KMS-11 (cell line): ENCODE measurements around the gene BMP2.

Source experiments
- H2AFZ ChIP-seq: fragments of 200-600 bp; sonication (generic); 2 replicates; pipeline ENCODE4 v1.6.1; 2016; ENCODE audit warnings: antibody characterized with exemption, mixed run types, low read depth
- H3K27ac ChIP-seq: fragments of 200-600 bp; sonication (generic); 2 replicates; pipeline ENCODE4 v1.6.1; 2016; ENCODE audit warnings: mild to moderate bottlenecking, mixed run types
- H3K27me3 ChIP-seq: fragments of 200-600 bp; sonication (generic); 2 replicates; pipeline ENCODE4 v1.6.1; 2017; ENCODE audit warnings: mild to moderate bottlenecking, low read depth, mixed run types, moderate library complexity; ENCODE audit not compliant: insufficient read depth
- H3K36me3 ChIP-seq: fragments of 200-600 bp; sonication (generic); 2 replicates; pipeline ENCODE4 v1.6.1; 2017; ENCODE audit warnings: mild to moderate bottlenecking, mixed run types; ENCODE audit not compliant: insufficient read depth
- H3K4me1 ChIP-seq: fragments of 200-600 bp; sonication (generic); 2 replicates; pipeline ENCODE4 v1.6.1; 2016; ENCODE audit warnings: mild to moderate bottlenecking, low read depth, mixed run types; ENCODE audit not compliant: poor library complexity, severe bottlenecking
- H3K4me2 ChIP-seq: fragments of 200-600 bp; sonication (generic); 2 replicates; pipeline ENCODE4 v1.7.0; 2016; ENCODE audit warnings: mild to moderate bottlenecking, mixed run types
- H3K4me3 ChIP-seq: fragments of 200-600 bp; sonication (generic); IDR thresholded peaks from 2 replicates; pipeline ENCODE4 v1.6.1; 2017; ENCODE audit warnings: low read depth, low read length, mixed read lengths; ENCODE audit not compliant: insufficient read depth
- H3K79me2 ChIP-seq: fragments of 200-600 bp; sonication (generic); 2 replicates; pipeline ENCODE4 v1.6.1; 2016; ENCODE audit warnings: low read depth, mixed run types; ENCODE audit not compliant: insufficient read depth
- H3K9ac ChIP-seq: fragments of 200-600 bp; sonication (generic); 2 replicates; pipeline ENCODE4 v1.6.1; 2016; ENCODE audit warnings: mild to moderate bottlenecking, mixed run types
- H4K20me1 ChIP-seq: fragments of 200-600 bp; sonication (generic); 2 replicates; pipeline ENCODE4 v1.6.1; 2016; ENCODE audit warnings: mild to moderate bottlenecking, mixed run types; ENCODE audit not compliant: insufficient read depth
- CTCF ChIP-seq: fragments of 200-600 bp; sonication (generic); conservative IDR thresholded peaks from 2 replicates; pipeline ENCODE4 v1.6.1; 2017; ENCODE audit warnings: low read depth, mild to moderate bottlenecking, antibody characterized with exemption, low read length, moderate library complexity, mixed read lengths

BMP2 gene

GRCh38 chr20:6783752-6784151 lies 16.3 kb downstream of the BMP2 start:
- H3K36me3 ChIP-seq: no peaks in the 10 kb centered on the region
- no peak overlapping the region for H3K27ac ChIP-seq
- no peaks in the 10 kb centered on the region for H3K4me1 ChIP-seq
- no peaks in the 10 kb centered on the region for H3K27me3 ChIP-seq
- H2AFZ ChIP-seq: no peak overlapping the region
- H3K4me3 ChIP-seq: no peak overlapping the region
- no peaks in the 10 kb centered on the region for H3K79me2 ChIP-seq
- no peak overlapping the region for H3K9ac ChIP-seq
- TF ChIP-seq CTCF: no peak
- no peak overlapping the region for H3K4me2 ChIP-seq
- no peaks in the 10 kb centered on the region for H4K20me1 ChIP-seq

GRCh38 chr20:6784210-6784631 lies 16.7 kb downstream of the BMP2 start:
- no peak overlapping the region for H3K4me2 ChIP-seq
- no peaks in the 10 kb centered on the region for H3K36me3 ChIP-seq
- no peaks in the 10 kb centered on the region for H3K27me3 ChIP-seq
- no peaks in the 10 kb centered on the region for H4K20me1 ChIP-seq
- H3K9ac ChIP-seq: no peak overlapping the region
- no peak overlapping the region for H3K4me3 ChIP-seq
- no peaks in the 10 kb centered on the region for H3K4me1 ChIP-seq
- no peak overlapping the region for H2AFZ ChIP-seq
- no peak for TF ChIP-seq CTCF
- no peak overlapping the region for H3K27ac ChIP-seq
- no peaks in the 10 kb centered on the region for H3K79me2 ChIP-seq

- Histone ChIP-seq H3K4me2 (no peak overlapping the region), H3K36me3 (no peaks in the 10 kb centered on the region), H2AFZ (no peak overlapping the region)
Observed at GRCh38 chr20:6784767-6785166, 17.3 kb downstream of the BMP2 start.

GRCh38 chr20:6786548-6786947 lies 19.1 kb downstream of the BMP2 start:
- no peaks in the 10 kb centered on the region for H3K36me3 ChIP-seq
- H3K79me2 ChIP-seq: no peaks in the 10 kb centered on the region
- H2AFZ ChIP-seq: no peak overlapping the region
- no peak overlapping the region for H3K4me2 ChIP-seq
- TF ChIP-seq CTCF: no peak
- no peak overlapping the region for H3K9ac ChIP-seq
- no peak overlapping the region for H3K4me3 ChIP-seq
- no peaks in the 10 kb centered on the region for H3K4me1 ChIP-seq
- no peaks in the 10 kb centered on the region for H4K20me1 ChIP-seq
- H3K27me3 ChIP-seq: no peaks in the 10 kb centered on the region
- H3K27ac ChIP-seq: no peak overlapping the region

More at GRCh38 chr20:6784767-6785166, 17.3 kb downstream of the BMP2 start:
- Histone ChIP-seq H3K27me3 (no peaks in the 10 kb centered on the region), H3K9ac (no peak overlapping the region), H3K79me2 (no peaks in the 10 kb centered on the region), H3K4me1 (no peaks in the 10 kb centered on the region), H4K20me1 (no peaks in the 10 kb centered on the region), H3K27ac (no peak overlapping the region), H3K4me3 (no peak overlapping the region)
- TF ChIP-seq CTCF: no peak
